ENCODE measurements around the gene CHN2. TPM values are rescaled to one million over a fixed set of nuclear protein-coding genes. Genes with fewer than 3 reads are reported as not detected.

The CHN2 gene
- total RNA-seq, 2 experiments from 2014 or later: not detected

- H3K9me3 Mint-ChIP-seq: peaks cover 4% of the 10 kb centered on the region
- no peak overlapping the region for H3K27ac Mint-ChIP-seq
- intact Hi-C loops (cut with micrococcal nuclease): no loop called here
- CTCF ChIA-PET: no interaction called here
- H3K27me3 Mint-ChIP-seq (ENCODE audit: low read depth): peaks cover 18% of the 10 kb centered on the region
- no peaks in the 10 kb centered on the region for H3K4me1 Mint-ChIP-seq (ENCODE audit: low read depth)
- no peak for DNase-seq
- H3K36me3 Mint-ChIP-seq (ENCODE audit: low read depth): no peaks in the 10 kb centered on the region
- H3K4me3 Mint-ChIP-seq: no peak overlapping the region
Measured at GRCh38 chr7:29161231-29161630, 33.3 kb upstream of the CHN2 start.

GRCh38 chr7:29162577-29162976 is 32.0 kb upstream of the CHN2 start:
- CTCF ChIA-PET: no interaction called here
- Mint-ChIP-seq H3K36me3 (ENCODE audit: low read depth) (no peaks in the 10 kb centered on the region), H3K4me1 (ENCODE audit: low read depth) (no peaks in the 10 kb centered on the region), H3K27ac (no peak overlapping the region), H3K27me3 (ENCODE audit: low read depth) (peaks cover 18% of the 10 kb centered on the region), H3K4me3 (no peak overlapping the region), H3K9me3 (peaks cover 6% of the 10 kb centered on the region)
- intact Hi-C loops (cut with micrococcal nuclease): no loop called here
- DNase-seq: no peak

GRCh38 chr7:29163854-29164253 is 30.7 kb upstream of the CHN2 start:
- CTCF ChIA-PET: interaction anchor here (1.3 kb wide), 1 partner anchor 34 kb away, joined by 4 read pairs; no protein-coding TSS in a partner anchor
- intact Hi-C loops (cut with micrococcal nuclease): no loop called here
- H3K36me3 Mint-ChIP-seq (ENCODE audit: low read depth): no peaks in the 10 kb centered on the region
- no peak overlapping the region for H3K4me3 Mint-ChIP-seq
- no peak for DNase-seq
- H3K4me1 Mint-ChIP-seq (ENCODE audit: low read depth): no peaks in the 10 kb centered on the region
- H3K9me3 Mint-ChIP-seq: peaks cover 6% of the 10 kb centered on the region
- peaks cover 21% of the 10 kb centered on the region for H3K27me3 Mint-ChIP-seq (ENCODE audit: low read depth)
- no peak overlapping the region for H3K27ac Mint-ChIP-seq

- H3K36me3 Mint-ChIP-seq (ENCODE audit: low read depth): no peaks in the 10 kb centered on the region
- no peak overlapping the region for H3K27ac Mint-ChIP-seq
- H3K9me3 Mint-ChIP-seq: peaks cover 6% of the 10 kb centered on the region
- DNase-seq: no peak
- CTCF ChIA-PET: no interaction called here
- no peak overlapping the region for H3K4me3 Mint-ChIP-seq
- no peaks in the 10 kb centered on the region for H3K4me1 Mint-ChIP-seq (ENCODE audit: low read depth)
- H3K27me3 Mint-ChIP-seq (ENCODE audit: low read depth): peaks cover 5% of the 10 kb centered on the region
- intact Hi-C loops (cut with micrococcal nuclease): no loop called here
Measured at GRCh38 chr7:29167721-29168120, 26.9 kb upstream of the CHN2 start.

GRCh38 chr7:29170781-29171180 is 23.8 kb upstream of the CHN2 start:
- no peak for DNase-seq
- Mint-ChIP-seq H3K27ac (no peak overlapping the region), H3K4me1 (ENCODE audit: low read depth) (no peaks in the 10 kb centered on the region), H3K27me3 (ENCODE audit: low read depth) (peaks cover 7% of the 10 kb centered on the region), H3K4me3 (no peak overlapping the region), H3K36me3 (ENCODE audit: low read depth) (no peaks in the 10 kb centered on the region), H3K9me3 (peaks cover 6% of the 10 kb centered on the region)
- CTCF ChIA-PET: interaction anchor here (0.6 kb wide), 1 partner anchor 17 kb away, joined by 3 read pairs; no protein-coding TSS in a partner anchor
- intact Hi-C loops (cut with micrococcal nuclease): no loop called here

GRCh38 chr7:29173458-29173857 is 21.1 kb upstream of the CHN2 start:
- intact Hi-C loops (cut with micrococcal nuclease): no loop called here
- Mint-ChIP-seq H3K27ac (no peak overlapping the region), H3K27me3 (ENCODE audit: low read depth) (peaks cover 11% of the 10 kb centered on the region), H3K4me1 (ENCODE audit: low read depth) (peaks cover 5% of the 10 kb centered on the region), H3K36me3 (ENCODE audit: low read depth) (no peaks in the 10 kb centered on the region), H3K4me3 (no peak overlapping the region), H3K9me3 (no peaks in the 10 kb centered on the region)
- DNase-seq: no peak
- CTCF ChIA-PET: interaction anchor here (1.1 to 1.6 kb wide), 3 partner anchors 17 to 252 kb away, joined by 3 read pairs; no protein-coding TSS in a partner anchor

GRCh38 chr7:29177963-29178600 is 16.5 kb upstream of the CHN2 start:
- intact Hi-C loops (cut with micrococcal nuclease): no loop called here
- H3K4me3 Mint-ChIP-seq: no peak overlapping the region
- peaks cover 5% of the 10 kb centered on the region for H3K4me1 Mint-ChIP-seq (ENCODE audit: low read depth)
- H3K9me3 Mint-ChIP-seq: peaks cover 2% of the 10 kb centered on the region
- no peak overlapping the region for H3K27ac Mint-ChIP-seq
- H3K27me3 Mint-ChIP-seq (ENCODE audit: low read depth): peaks cover 14% of the 10 kb centered on the region
- H3K36me3 Mint-ChIP-seq (ENCODE audit: low read depth): no peaks in the 10 kb centered on the region
- CTCF ChIA-PET: interaction anchor here (0.7 to 1.8 kb wide), 2 partner anchors 10 to 59 kb away, joined by 3 to 8 read pairs; no protein-coding TSS in a partner anchor
- DNase-seq: peak; percentile 50

GRCh38 chr7:29179115-29179514 is 15.5 kb upstream of the CHN2 start:
- H3K9me3 Mint-ChIP-seq: peaks cover 2% of the 10 kb centered on the region
- no peak overlapping the region for H3K4me3 Mint-ChIP-seq
- H3K27ac Mint-ChIP-seq: no peak overlapping the region
- H3K4me1 Mint-ChIP-seq (ENCODE audit: low read depth): peaks cover 5% of the 10 kb centered on the region
- peaks cover 14% of the 10 kb centered on the region for H3K27me3 Mint-ChIP-seq (ENCODE audit: low read depth)
- H3K36me3 Mint-ChIP-seq (ENCODE audit: low read depth): no peaks in the 10 kb centered on the region
- intact Hi-C loops (cut with micrococcal nuclease): no loop called here
- CTCF ChIA-PET: interaction anchor here (1.8 kb wide), 1 partner anchor 9 kb away, joined by 8 read pairs; no protein-coding TSS in a partner anchor
- DNase-seq: no peak

- Mint-ChIP-seq H3K36me3 (ENCODE audit: low read depth) (no peaks in the 10 kb centered on the region), H3K9me3 (peaks cover 2% of the 10 kb centered on the region), H3K27ac (no peak overlapping the region), H3K27me3 (ENCODE audit: low read depth) (peaks cover 5% of the 10 kb centered on the region), H3K4me3 (no peak overlapping the region), H3K4me1 (ENCODE audit: low read depth) (peaks cover under 1% of the 10 kb centered on the region)
- intact Hi-C loops (cut with micrococcal nuclease): no loop called here
- DNase-seq: no peak
- CTCF ChIA-PET: interaction anchor here (0.6 kb wide), 1 partner anchor 1138 kb away, joined by 3 read pairs; no protein-coding TSS in a partner anchor
Measured at GRCh38 chr7:29184599-29184998, 10.0 kb upstream of the CHN2 start.

- H3K9me3 Mint-ChIP-seq: peaks cover 2% of the 10 kb centered on the region
- intact Hi-C loops (cut with micrococcal nuclease): no loop called here
- H3K27ac Mint-ChIP-seq: no peak overlapping the region
- DNase-seq: no peak
- no peak overlapping the region for H3K4me3 Mint-ChIP-seq
- no peaks in the 10 kb centered on the region for H3K36me3 Mint-ChIP-seq (ENCODE audit: low read depth)
- peaks cover 11% of the 10 kb centered on the region for H3K27me3 Mint-ChIP-seq (ENCODE audit: low read depth)
- H3K4me1 Mint-ChIP-seq (ENCODE audit: low read depth): peaks cover 4% of the 10 kb centered on the region
- CTCF ChIA-PET: interaction anchor here (0.6 kb wide), 1 partner anchor 1380 kb away, joined by 5 read pairs; no protein-coding TSS in a partner anchor
Measured at GRCh38 chr7:29185613-29186012, 9.0 kb upstream of the CHN2 start.

GRCh38 chr7:29189743-29190201 is 4.8 kb upstream of the CHN2 start:
- Mint-ChIP-seq H3K4me1 (ENCODE audit: low read depth) (peaks cover 4% of the 10 kb centered on the region), H3K27me3 (ENCODE audit: low read depth) (peaks cover 30% of the 10 kb centered on the region), H3K27ac (no peak overlapping the region), H3K4me3 (no peak overlapping the region), H3K36me3 (ENCODE audit: low read depth) (no peaks in the 10 kb centered on the region), H3K9me3 (no peaks in the 10 kb centered on the region)
- peak; percentile 63 for DNase-seq
- CTCF ChIA-PET: interaction anchor here (0.5 to 2.7 kb wide), 21 partner anchors 11 to 388 kb away, joined by 3 to 15 read pairs (median 4); no protein-coding TSS in a partner anchor
- intact Hi-C loops (cut with micrococcal nuclease): loop anchor here (1.0 kb wide), 1 partner anchor 219 kb away; no protein-coding TSS in a partner anchor

GRCh38 chr7:29190349-29191045 is 4.1 kb upstream of the CHN2 start:
- Mint-ChIP-seq H3K4me3 (no peak overlapping the region), H3K27me3 (ENCODE audit: low read depth) (peaks cover 33% of the 10 kb centered on the region), H3K27ac (no peak overlapping the region), H3K36me3 (ENCODE audit: low read depth) (no peaks in the 10 kb centered on the region), H3K9me3 (no peaks in the 10 kb centered on the region), H3K4me1 (ENCODE audit: low read depth) (peaks cover 6% of the 10 kb centered on the region)
- no peak for DNase-seq
- intact Hi-C loops (cut with micrococcal nuclease): no loop called here
- CTCF ChIA-PET: interaction anchor here (0.6 to 2.7 kb wide), 17 partner anchors 10 to 294 kb away, joined by 3 to 15 read pairs (median 5); no protein-coding TSS in a partner anchor

Data from activated naive CD4-positive, alpha-beta T cell treated with anti-CD3 and anti-CD28 coated beads for 36 hours (primary cell).